ENCODE data around the gene RGPD3. TPM values are rescaled to one million over a fixed set of nuclear protein-coding genes. Genes with fewer than 3 reads are reported as not detected.
"Not testable (repeated sequence)": the region's sequence is repeated elsewhere in the genome, so short reads cannot be mapped to it uniquely, and the experiment has no call there.

Gene RGPD3
- total RNA-seq (2014; rRNA removed; shearing (Covaris generic)), result 0.13 and 0.43 TPM in 2 replicates
- polyA plus RNA-seq (2016; fragmentation: Nextera tagmentation; extraction: Ambion mirVana), result 0.06 and 0.08 TPM in 2 replicates

- in situ Hi-C loops (cut with MboI); H3K4me3 ChIP-seq; H3K27ac ChIP-seq; H3K4me2 ChIP-seq (ENCODE audit: unreplicated experiment); H3K36me3 ChIP-seq (ENCODE audit: low read depth); H4K20me1 ChIP-seq (ENCODE audit: insufficient read depth); DNase-seq; H3K4me1 ChIP-seq (ENCODE audit: insufficient read depth); H2AFZ ChIP-seq; H3K27me3 ChIP-seq (replicated peaks; ENCODE audit: insufficient read depth); H3K79me2 ChIP-seq (ENCODE audit: insufficient read depth); H3K9ac ChIP-seq; H3K9me3 ChIP-seq (ENCODE audit: low read depth); H3K9me2 ChIP-seq (ENCODE audit: insufficient read depth); H3F3A ChIP-seq (ENCODE audit: insufficient read depth): not testable (repeated sequence)
- WGBS, 2 experiments (ENCODE audit: low coverage in 1 of 2, low lambda C conversion rate in 2 of 2, missing lambda C conversion rate in 2 of 2), result 95 to 97% methylated on average over 29 to 45 of the region's 45 CpGs
These were observed at the start of gene RGPD3 for GRCh38 chr2:106468107-106468506. TSS of gene RGPD3 (minus strand) at chr2:106468413. CDS start at chr2:106468288, 125 bp downstream.

DNA sequence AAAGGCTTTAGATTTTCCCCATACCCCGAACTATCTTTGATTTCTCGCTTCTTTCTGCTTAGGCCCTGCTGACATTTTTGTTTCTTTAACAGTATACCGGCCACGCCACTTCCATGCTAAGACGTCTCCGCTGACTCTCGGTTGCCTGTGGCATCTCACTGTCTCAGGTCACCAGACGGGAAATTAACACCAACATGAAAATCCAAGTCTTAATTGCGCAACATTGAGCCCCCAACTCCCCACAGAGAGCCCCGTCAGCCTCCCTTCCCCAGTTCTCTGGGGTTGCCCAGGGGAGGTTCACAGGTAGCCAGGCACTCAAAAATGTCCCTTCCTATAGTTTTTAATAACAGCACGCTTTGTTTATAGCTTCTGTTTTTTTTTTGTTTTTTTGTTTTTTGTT lies 49.1 kb upstream of the RGPD3 start:
- TF ChIP-seq EZH2 (IDR thresholded peaks at IDR 0.05; ENCODE audit: insufficient read depth, poor library complexity, severe bottlenecking) (no peak), EZH2phosphoT487 (IDR thresholded peaks at IDR 0.05; ENCODE audit: insufficient read depth, low read depth) (no peak)
- in situ Hi-C loops (cut with MboI), result no loop called here
- Histone ChIP-seq H3K9me2 (ENCODE audit: insufficient read depth) (no peaks in the 10 kb centered on the region), H3K4me2 (ENCODE audit: unreplicated experiment) (no peak overlapping the region), H3F3A (ENCODE audit: insufficient read depth) (no peaks in the 10 kb centered on the region), H3K36me3 (ENCODE audit: low read depth) (no peaks in the 10 kb centered on the region), H3K79me2 (ENCODE audit: insufficient read depth) (no peaks in the 10 kb centered on the region), H3K4me1 (ENCODE audit: insufficient read depth) (no peaks in the 10 kb centered on the region), H3K27me3 (replicated peaks; ENCODE audit: insufficient read depth) (no peaks in the 10 kb centered on the region), H3K9ac (no peak overlapping the region), H2AFZ (no peak overlapping the region), H4K20me1 (ENCODE audit: insufficient read depth) (no peaks in the 10 kb centered on the region), H3K4me3 (no peak overlapping the region), H3K9me3 (ENCODE audit: low read depth) (no peaks in the 10 kb centered on the region), H3K27ac (no peak overlapping the region)
- WGBS, 2 experiments (ENCODE audit: low coverage in 1 of 2, low lambda C conversion rate in 2 of 2, missing lambda C conversion rate in 2 of 2), result 68 to 74% methylated on average over 11 of the region's 11 CpGs
- no peak for DNase-seq

DNA sequence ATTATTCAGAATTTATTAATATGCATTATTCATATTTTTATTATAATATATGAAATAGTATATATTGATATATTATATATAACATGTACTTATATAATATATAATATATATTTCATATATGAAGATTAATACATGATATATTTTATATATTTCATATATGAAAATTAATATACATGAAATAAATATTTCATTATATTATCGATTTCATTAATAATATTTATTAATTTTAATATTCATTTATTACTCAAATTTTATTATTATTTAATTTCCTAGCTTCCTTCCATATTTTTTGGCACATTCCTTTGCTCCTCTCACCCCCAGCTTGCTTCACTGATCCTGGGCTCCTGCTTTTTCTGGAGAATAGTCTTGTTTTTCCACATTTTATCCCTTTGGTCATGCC lies 48.7 kb upstream of the RGPD3 start:
- Histone ChIP-seq H3F3A (ENCODE audit: insufficient read depth) (no peaks in the 10 kb centered on the region), H3K4me3 (no peak overlapping the region), H3K79me2 (ENCODE audit: insufficient read depth) (no peaks in the 10 kb centered on the region), H3K9me3 (ENCODE audit: low read depth) (no peaks in the 10 kb centered on the region), H2AFZ (no peak overlapping the region), H3K9me2 (ENCODE audit: insufficient read depth) (no peaks in the 10 kb centered on the region), H3K9ac (no peak overlapping the region), H4K20me1 (ENCODE audit: insufficient read depth) (no peaks in the 10 kb centered on the region), H3K4me2 (ENCODE audit: unreplicated experiment) (no peak overlapping the region), H3K4me1 (ENCODE audit: insufficient read depth) (0 out of 2 replicates have a peak, but pooled peaks cover 4% of the 10 kb centered on the region), H3K27me3 (replicated peaks; ENCODE audit: insufficient read depth) (no peaks in the 10 kb centered on the region), H3K36me3 (ENCODE audit: low read depth) (no peaks in the 10 kb centered on the region), H3K27ac (no peak overlapping the region)
- no peak for TF ChIP-seq EZH2phosphoT487 (IDR thresholded peaks at IDR 0.05; ENCODE audit: insufficient read depth, low read depth)
- no peak for TF ChIP-seq EZH2 (IDR thresholded peaks at IDR 0.05; ENCODE audit: insufficient read depth, poor library complexity, severe bottlenecking)
- in situ Hi-C loops (cut with MboI), result no loop called here
- 31 to 69% methylated on average over 1 of the region's 1 CpG for WGBS, 2 experiments (ENCODE audit: low coverage in 1 of 2, low lambda C conversion rate in 2 of 2, missing lambda C conversion rate in 2 of 2)
- DNase-seq, result no peak

- Histone ChIP-seq H3K9ac (no peak overlapping the region), H3F3A (ENCODE audit: insufficient read depth) (no peaks in the 10 kb centered on the region), H3K9me3 (ENCODE audit: low read depth) (no peaks in the 10 kb centered on the region), H3K9me2 (ENCODE audit: insufficient read depth) (no peaks in the 10 kb centered on the region), H3K4me1 (ENCODE audit: insufficient read depth) (0 out of 2 replicates have a peak, but pooled peaks cover 5% of the 10 kb centered on the region), H3K79me2 (ENCODE audit: insufficient read depth) (no peaks in the 10 kb centered on the region), H2AFZ (no peak overlapping the region), H3K27me3 (replicated peaks; ENCODE audit: insufficient read depth) (no peaks in the 10 kb centered on the region), H3K4me2 (ENCODE audit: unreplicated experiment) (no peak overlapping the region), H4K20me1 (ENCODE audit: insufficient read depth) (no peaks in the 10 kb centered on the region), H3K36me3 (ENCODE audit: low read depth) (no peaks in the 10 kb centered on the region), H3K4me3 (no peak overlapping the region), H3K27ac (no peak overlapping the region)
- WGBS, 2 experiments (ENCODE audit: low coverage in 1 of 2, low lambda C conversion rate in 2 of 2, missing lambda C conversion rate in 2 of 2), result 68 to 70% methylated on average over 4 of the region's 4 CpGs
- TF ChIP-seq EZH2phosphoT487 (IDR thresholded peaks at IDR 0.05; ENCODE audit: insufficient read depth, low read depth) (no peak), EZH2 (IDR thresholded peaks at IDR 0.05; ENCODE audit: insufficient read depth, poor library complexity, severe bottlenecking) (no peak)
- no peak for DNase-seq
- in situ Hi-C loops (cut with MboI), result no loop called here
These were observed 48.2 kb upstream of the RGPD3 start for GRCh38 chr2:106516436-106516835.

GRCh38 chr2:106514827-106515226 lies 46.6 kb upstream of the RGPD3 start:
- H3K27me3 ChIP-seq (replicated peaks; ENCODE audit: insufficient read depth); H3K4me1 ChIP-seq (ENCODE audit: insufficient read depth); H4K20me1 ChIP-seq (ENCODE audit: insufficient read depth); in situ Hi-C loops (cut with MboI); H3K36me3 ChIP-seq (ENCODE audit: low read depth); H3K9me3 ChIP-seq (ENCODE audit: low read depth); H3K4me2 ChIP-seq (ENCODE audit: unreplicated experiment); H3K4me3 ChIP-seq; H3F3A ChIP-seq (ENCODE audit: insufficient read depth); H3K9ac ChIP-seq; H3K9me2 ChIP-seq (ENCODE audit: insufficient read depth); H2AFZ ChIP-seq; H3K79me2 ChIP-seq (ENCODE audit: insufficient read depth); H3K27ac ChIP-seq: not testable (repeated sequence)
- 13% methylated on average over 3 of the region's 3 CpGs for WGBS, 2 experiments (ENCODE audit: low coverage in 1 of 2, low lambda C conversion rate in 2 of 2, missing lambda C conversion rate in 2 of 2)
- peak; percentile 63 for DNase-seq

- H3K27ac ChIP-seq; DNase-seq; H4K20me1 ChIP-seq (ENCODE audit: insufficient read depth); H2AFZ ChIP-seq; in situ Hi-C loops (cut with MboI); H3K9me2 ChIP-seq (ENCODE audit: insufficient read depth); H3K9me3 ChIP-seq (ENCODE audit: low read depth); H3K4me2 ChIP-seq (ENCODE audit: unreplicated experiment); H3K79me2 ChIP-seq (ENCODE audit: insufficient read depth); H3K36me3 ChIP-seq (ENCODE audit: low read depth); H3F3A ChIP-seq (ENCODE audit: insufficient read depth); H3K4me1 ChIP-seq (ENCODE audit: insufficient read depth); H3K4me3 ChIP-seq; H3K9ac ChIP-seq; H3K27me3 ChIP-seq (replicated peaks; ENCODE audit: insufficient read depth): not testable (repeated sequence)
- WGBS, 2 experiments (ENCODE audit: low coverage in 1 of 2, low lambda C conversion rate in 2 of 2, missing lambda C conversion rate in 2 of 2), result 66 to 77% methylated on average over 3 to 4 of the region's 5 CpGs
These were observed 45.2 kb upstream of the RGPD3 start for GRCh38 chr2:106513391-106513790.

GRCh38 chr2:106511934-106512333 lies 43.7 kb upstream of the RGPD3 start:
- H3F3A ChIP-seq (ENCODE audit: insufficient read depth); H4K20me1 ChIP-seq (ENCODE audit: insufficient read depth); H3K27me3 ChIP-seq (replicated peaks; ENCODE audit: insufficient read depth); H3K9me3 ChIP-seq (ENCODE audit: low read depth); H3K79me2 ChIP-seq (ENCODE audit: insufficient read depth); H3K9me2 ChIP-seq (ENCODE audit: insufficient read depth); H3K4me1 ChIP-seq (ENCODE audit: insufficient read depth); in situ Hi-C loops (cut with MboI); H3K36me3 ChIP-seq (ENCODE audit: low read depth): not testable (repeated sequence)
- Histone ChIP-seq H3K4me2 (ENCODE audit: unreplicated experiment) (peak overlapping the region; percentile 90), H3K9ac (peak overlapping the region; percentile 67), H2AFZ (peak overlapping the region; percentile 90), H3K4me3 (peak overlapping the region; percentile 70), H3K27ac (peak overlapping the region; percentile 76)
- 11 to 14% methylated on average over 7 of the region's 7 CpGs for WGBS, 2 experiments (ENCODE audit: low coverage in 1 of 2, low lambda C conversion rate in 2 of 2, missing lambda C conversion rate in 2 of 2)
- DNase-seq, result peak; percentile 44

All from GM23248 (cell line).